H9 (cell line): ENCODE measurements around the gene HSPD1. TPM values are rescaled to one million over a fixed set of nuclear protein-coding genes. Genes with fewer than 3 reads are reported as not detected.

Experiments used
- DNase-seq: peaks from one replicate; pipeline ENCODE4 v3.0.0-alpha.2; 2017
- H2AFZ ChIP-seq: one replicate; pipeline ENCODE4 v1.6.1; 2013; ENCODE audit warnings: mild to moderate bottlenecking, low read length, control low read depth, moderate library complexity
- H2AK5ac ChIP-seq: 2 replicates; pipeline ENCODE4 v1.6.1; 2013; ENCODE audit warnings: low read length, control low read depth, mixed read lengths; ENCODE audit not compliant: insufficient read length
- H2BK120ac ChIP-seq: one replicate; pipeline ENCODE4 v1.6.1; 2013; ENCODE audit warnings: low read depth, mild to moderate bottlenecking, low read length, control low read depth, inconsistent platforms; ENCODE audit not compliant: poor library complexity, severe bottlenecking
- H2BK12ac ChIP-seq: 2 replicates; pipeline ENCODE4 v1.6.1; 2013; ENCODE audit warnings: low read length, control low read depth, mixed read lengths, low read depth; ENCODE audit not compliant: insufficient read length
- H2BK15ac ChIP-seq: 2 replicates; pipeline ENCODE4 v1.6.1; 2013; ENCODE audit warnings: low read depth, low read length, control low read depth
- H2BK20ac ChIP-seq: one replicate; pipeline ENCODE4 v1.6.1; 2013; ENCODE audit warnings: low read depth, mild to moderate bottlenecking, low read length, control low read depth, inconsistent platforms; ENCODE audit not compliant: poor library complexity, severe bottlenecking
- H2BK5ac ChIP-seq: 2 replicates; pipeline ENCODE4 v1.6.1; 2013; ENCODE audit warnings: low read length, control low read depth, mixed read lengths; ENCODE audit not compliant: insufficient read length
- H3K14ac ChIP-seq: 2 replicates; pipeline ENCODE4 v1.6.1; 2013; ENCODE audit warnings: low read length, control low read depth; ENCODE audit not compliant: insufficient read depth
- H3K18ac ChIP-seq: 2 replicates; pipeline ENCODE4 v1.6.1; 2013; ENCODE audit warnings: low read depth, mild to moderate bottlenecking, mixed read lengths, low read length, control low read depth; ENCODE audit not compliant: insufficient read length
- H3K23ac ChIP-seq: 2 replicates; pipeline ENCODE4 v1.6.1; 2013; ENCODE audit warnings: low read length, control low read depth, mixed read lengths, low read depth; ENCODE audit not compliant: insufficient read length
- H3K23me2 ChIP-seq: 2 replicates; pipeline ENCODE4 v1.6.1; 2013; ENCODE audit warnings: low read depth, mild to moderate bottlenecking, mixed read lengths, low read length, control low read depth; ENCODE audit not compliant: insufficient read length, poor library complexity, severe bottlenecking
- H3K27ac ChIP-seq: 2 replicates; pipeline ENCODE4 v1.5.1; 2013; ENCODE audit warnings: low read length, control low read depth, mixed read lengths, low read depth; ENCODE audit not compliant: insufficient read length
- H3K27me3 ChIP-seq: 2 replicates; pipeline ENCODE4 v1.6.1; 2013; ENCODE audit warnings: low read length, control low read depth, inconsistent platforms; ENCODE audit not compliant: insufficient read depth
- H3K4ac ChIP-seq: 2 replicates; pipeline ENCODE4 v1.6.1; 2013; ENCODE audit warnings: low read depth, mild to moderate bottlenecking, control low read depth, inconsistent platforms, low read length, moderate library complexity
- H3K4me1 ChIP-seq: 2 replicates; pipeline ENCODE4 v1.6.1; 2013; ENCODE audit warnings: low read length, control low read depth, inconsistent platforms; ENCODE audit not compliant: insufficient read depth
- H3K4me2 ChIP-seq: 2 replicates; pipeline ENCODE4 v1.6.1; 2013; ENCODE audit warnings: low read length, control low read depth, mixed read lengths; ENCODE audit not compliant: insufficient read length, insufficient read depth
- H3K56ac ChIP-seq: 2 replicates; pipeline ENCODE4 v1.6.1; 2013; ENCODE audit warnings: low read depth, mild to moderate bottlenecking, mixed read lengths, low read length, control low read depth; ENCODE audit not compliant: insufficient read length
- H3K79me1 ChIP-seq: 2 replicates; pipeline ENCODE4 v1.6.1; 2013; ENCODE audit warnings: low read depth, mild to moderate bottlenecking, moderate library complexity, low read length, control low read depth, inconsistent platforms; ENCODE audit not compliant: insufficient read depth, poor library complexity, severe bottlenecking
- H3K79me2 ChIP-seq: 2 replicates; pipeline ENCODE4 v1.6.1; 2013; ENCODE audit warnings: low read length, control low read depth, inconsistent platforms; ENCODE audit not compliant: insufficient read depth
- H3K9ac ChIP-seq: 2 replicates; pipeline ENCODE4 v1.6.1; 2013; ENCODE audit warnings: low read length, control low read depth, mixed read lengths; ENCODE audit not compliant: insufficient read length; ENCODE audit errors: extremely low read depth
- H3K9me3 ChIP-seq: one replicate; pipeline ENCODE4 v1.6.1; 2013; ENCODE audit warnings: low read depth, low read length, inconsistent platforms; ENCODE audit not compliant: control insufficient read depth
- H3T11ph ChIP-seq: one replicate; pipeline ENCODE4 v1.6.1; 2013; ENCODE audit warnings: mild to moderate bottlenecking, low read length, control low read depth, inconsistent platforms
- H4K20me1 ChIP-seq: one replicate; pipeline ENCODE4 v1.6.1; 2013; ENCODE audit not compliant: control insufficient read depth, insufficient read length, insufficient read depth
- H4K5ac ChIP-seq: 2 replicates; pipeline ENCODE4 v1.6.1; 2013; ENCODE audit warnings: low read depth, mild to moderate bottlenecking, mixed read lengths, low read length, control low read depth; ENCODE audit not compliant: insufficient read length
- H4K8ac ChIP-seq: replicated peaks from 2 replicates; pipeline ENCODE4 v1.6.1; 2013; ENCODE audit warnings: low read length, control low read depth, mixed read lengths, low read depth; ENCODE audit not compliant: insufficient read length
- H4K91ac ChIP-seq: 2 replicates; pipeline ENCODE4 v1.6.1; 2013; ENCODE audit warnings: low read depth, mild to moderate bottlenecking, moderate library complexity, mixed read lengths, low read length, control low read depth; ENCODE audit not compliant: insufficient read length
- H3K27ac Mint-ChIP-seq, 3 experiments: 2 replicates in 2 of 3; 3 replicates in 1 of 3; pipeline ENCODE4 v1.8.0; 2020 to 2021; ENCODE audit warnings: mixed read lengths in 3 of 3, mild to moderate bottlenecking in 1 of 3, moderate library complexity in 1 of 3
- H3K27me3 Mint-ChIP-seq: 2 replicates; pipeline ENCODE4 v1.8.0; 2021; ENCODE audit warnings: low read depth, mild to moderate bottlenecking, moderate library complexity, mixed read lengths
- H3K36me3 Mint-ChIP-seq, 3 experiments: 2 replicates in 2 of 3; 3 replicates in 1 of 3; pipeline ENCODE4 v1.8.0; 2020 to 2021; ENCODE audit warnings: low read depth in 3 of 3, mixed read lengths in 3 of 3; ENCODE audit not compliant: insufficient read depth in 1 of 3
- H3K4me1 Mint-ChIP-seq, 2 experiments: 2 replicates each; pipeline ENCODE4 v1.8.0; 2020; ENCODE audit warnings: mixed read lengths in 2 of 2
- H3K4me3 Mint-ChIP-seq, 2 experiments: 2 replicates in 1 of 2; 3 replicates in 1 of 2; pipeline ENCODE4 v1.8.0; 2020 to 2021; ENCODE audit warnings: mild to moderate bottlenecking in 2 of 2, mixed read lengths in 2 of 2, moderate library complexity in 1 of 2
- H3K9me3 Mint-ChIP-seq, 2 experiments: 2 replicates in 1 of 2; 3 replicates in 1 of 2; pipeline ENCODE4 v1.8.0; 2020; ENCODE audit warnings: mild to moderate bottlenecking in 2 of 2, mixed read lengths in 2 of 2, moderate library complexity in 1 of 2
- WGBS: extraction: QIAGEN DNeasy Blood & Tissue Kit; methylation state at CpG from one replicate; pipeline ENCODE4 v1.1.7; 2013; ENCODE audit warnings: missing lambda C conversion rate, low lambda C conversion rate, mixed read lengths; ENCODE audit not compliant: insufficient read length; ENCODE audit errors: extremely low coverage; 5-methylcytosine and 5-hydroxymethylcytosine counted together
- total RNA-seq: library from RNA; stranded (reverse); gene quantifications from 2 replicates; pipeline ENCODE4 v1.2.1, GENCODE V29; 2021
- TF ChIP-seq, protein P1 (sequence below): fragments of 200-600 bp; sonication (generic); conservative IDR thresholded peaks from 3 replicates; pipeline ENCODE4 v1.8.0; 2021; ENCODE audit warnings: antibody characterized with exemption, mild to moderate bottlenecking

Gene HSPD1
- total RNA-seq, 1 experiment from 2014 or later = 846 TPM

DNA sequence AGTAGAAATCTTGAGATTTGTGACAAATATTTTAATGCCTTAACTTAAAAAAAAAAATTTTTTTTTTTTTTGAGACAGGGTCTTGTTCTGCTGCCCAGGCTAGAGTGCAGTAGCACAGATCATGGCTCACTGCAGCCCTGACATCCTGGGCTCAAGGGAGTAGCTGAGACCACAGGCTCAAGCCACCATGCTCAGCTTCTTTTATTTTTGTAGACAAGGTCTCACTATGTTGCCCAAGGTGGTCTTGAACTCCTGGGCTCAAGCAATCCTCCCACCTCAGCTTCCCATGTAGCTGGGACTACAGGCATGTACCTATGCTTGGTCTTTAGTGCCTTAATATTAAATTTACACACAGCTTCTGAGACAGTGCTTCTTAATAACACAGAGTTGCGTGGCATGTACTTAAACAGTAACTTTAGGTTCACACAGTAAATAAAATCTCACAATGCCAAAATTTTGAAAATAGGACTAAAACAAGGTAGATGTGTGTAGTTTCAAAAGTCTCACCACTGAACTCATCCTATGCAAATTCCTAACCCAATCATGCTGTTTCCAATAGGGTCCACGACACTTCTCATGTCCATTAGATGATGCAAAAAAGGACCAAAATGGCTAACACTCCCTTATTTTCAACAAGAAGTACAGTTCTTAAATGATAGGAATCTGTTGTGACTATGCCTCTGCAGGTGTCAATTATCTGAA lies 4.1 kb downstream of the HSPD1 start:
- no peaks in the 10 kb centered on the region for H4K20me1 ChIP-seq
- peak overlapping the region; percentile 98 to 99 for H3K4me3 Mint-ChIP-seq
- no peak overlapping the region for H3K23ac ChIP-seq
- no peak overlapping the region for H3K56ac ChIP-seq
- TF ChIP-seq, protein P1, sequence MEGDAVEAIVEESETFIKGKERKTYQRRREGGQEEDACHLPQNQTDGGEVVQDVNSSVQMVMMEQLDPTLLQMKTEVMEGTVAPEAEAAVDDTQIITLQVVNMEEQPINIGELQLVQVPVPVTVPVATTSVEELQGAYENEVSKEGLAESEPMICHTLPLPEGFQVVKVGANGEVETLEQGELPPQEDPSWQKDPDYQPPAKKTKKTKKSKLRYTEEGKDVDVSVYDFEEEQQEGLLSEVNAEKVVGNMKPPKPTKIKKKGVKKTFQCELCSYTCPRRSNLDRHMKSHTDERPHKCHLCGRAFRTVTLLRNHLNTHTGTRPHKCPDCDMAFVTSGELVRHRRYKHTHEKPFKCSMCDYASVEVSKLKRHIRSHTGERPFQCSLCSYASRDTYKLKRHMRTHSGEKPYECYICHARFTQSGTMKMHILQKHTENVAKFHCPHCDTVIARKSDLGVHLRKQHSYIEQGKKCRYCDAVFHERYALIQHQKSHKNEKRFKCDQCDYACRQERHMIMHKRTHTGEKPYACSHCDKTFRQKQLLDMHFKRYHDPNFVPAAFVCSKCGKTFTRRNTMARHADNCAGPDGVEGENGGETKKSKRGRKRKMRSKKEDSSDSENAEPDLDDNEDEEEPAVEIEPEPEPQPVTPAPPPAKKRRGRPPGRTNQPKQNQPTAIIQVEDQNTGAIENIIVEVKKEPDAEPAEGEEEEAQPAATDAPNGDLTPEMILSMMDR = no peak
- H3K4me1 Mint-ChIP-seq = peaks cover 21 to 33% of the 10 kb centered on the region in 2 experiments
- no peak overlapping the region for H2AK5ac ChIP-seq
- peaks cover 70 to 87% (median 83%) of the 10 kb centered on the region in 3 experiments for H3K36me3 Mint-ChIP-seq
- peak overlapping the region in 1 of 3 experiments; percentile 63; a peak in 1 of 7 replicates for H3K27ac Mint-ChIP-seq
- no peaks in the 10 kb centered on the region for H3K9me3 Mint-ChIP-seq
- no peak overlapping the region for H3K14ac ChIP-seq
- no peaks in the 10 kb centered on the region for H3K79me1 ChIP-seq
- no peak overlapping the region for H3T11ph ChIP-seq
- no peak overlapping the region for H3K9ac ChIP-seq
- no peaks in the 10 kb centered on the region for H3K27me3 ChIP-seq
- H2BK12ac ChIP-seq = no peak overlapping the region
- no peak overlapping the region for H2BK15ac ChIP-seq
- no peak overlapping the region for H2AFZ ChIP-seq
- H3K4ac ChIP-seq = no peak overlapping the region
- H3K4me1 ChIP-seq = no peaks in the 10 kb centered on the region; the same call in 1 of the 2 replicates
- no peak overlapping the region for H4K5ac ChIP-seq
- H3K23me2 ChIP-seq = peaks cover 6% of the 10 kb centered on the region
- H3K27ac ChIP-seq = no peak overlapping the region
- H4K91ac ChIP-seq = no peak overlapping the region
- no peak overlapping the region for H3K18ac ChIP-seq
- WGBS = no CpG with 5 or more reads among the region's 2 CpGs
- peaks cover 36% of the 10 kb centered on the region; the same call in 1 of the 2 replicates for H3K79me2 ChIP-seq
- H3K9me3 ChIP-seq = no peaks in the 10 kb centered on the region
- no peak overlapping the region for H4K8ac ChIP-seq
- no peak overlapping the region for H2BK120ac ChIP-seq
- H3K4me2 ChIP-seq = peak overlapping the region; percentile 30
- no peak overlapping the region for H2BK5ac ChIP-seq
- no peak overlapping the region for H2BK20ac ChIP-seq
- no peak for DNase-seq
- H3K27me3 Mint-ChIP-seq = no peaks in the 10 kb centered on the region
